ENCODE measurements around the gene SYT12.

SYT12 gene

DNA sequence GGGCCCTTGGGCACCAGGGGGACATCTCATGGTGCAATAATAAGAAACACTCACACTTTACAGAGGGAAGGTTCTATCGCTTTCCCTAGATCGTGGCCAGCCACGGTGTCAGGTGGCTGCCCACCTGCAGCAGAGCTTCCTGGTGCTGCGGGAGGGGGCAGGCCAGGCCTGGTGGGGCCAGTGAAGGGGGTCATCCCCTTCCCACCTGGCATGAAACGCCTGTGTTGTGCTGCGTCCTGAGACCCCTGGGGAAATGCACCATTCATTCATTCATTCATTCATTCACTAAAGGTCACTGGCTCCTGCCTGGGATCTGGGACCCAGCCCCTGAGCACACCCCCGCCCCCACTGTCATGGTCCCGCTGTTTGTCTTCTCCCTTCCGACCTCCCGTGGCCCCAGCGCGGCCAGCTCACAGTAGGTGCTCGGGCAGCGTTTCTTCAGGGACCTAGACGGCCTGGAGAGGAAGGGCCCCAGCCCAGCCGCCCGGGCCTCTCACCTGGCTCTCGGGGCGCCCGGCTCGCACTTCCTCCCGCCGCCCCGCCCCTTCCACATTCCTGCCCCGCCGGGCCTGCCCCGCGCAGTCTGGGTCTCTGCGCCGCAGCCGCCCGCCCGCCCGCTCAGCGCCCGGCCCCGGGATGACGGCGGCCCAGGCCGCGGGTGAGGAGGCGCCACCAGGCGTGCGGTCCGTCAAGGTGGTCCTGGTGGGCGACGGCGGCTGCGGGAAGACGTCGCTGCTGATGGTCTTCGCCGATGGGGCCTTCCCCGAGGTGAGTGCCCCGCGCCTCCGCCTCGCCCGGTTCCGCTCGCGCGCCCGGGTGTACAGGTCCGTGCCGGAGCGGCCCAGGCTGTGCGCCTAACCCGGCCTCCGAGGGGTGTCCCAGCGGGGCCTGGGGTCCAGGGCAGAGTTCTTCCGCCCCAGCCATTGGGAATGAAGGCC is 33.6 kb downstream of the SYT12 start, which contains the start of gene RHOD:
Gene RHOD (plus strand): TSS at position 581 of the 938 bp plus-strand sequence. CDS start 56 bp downstream, at position 637.
- peak; percentile 56 for DNase-seq

DNA sequence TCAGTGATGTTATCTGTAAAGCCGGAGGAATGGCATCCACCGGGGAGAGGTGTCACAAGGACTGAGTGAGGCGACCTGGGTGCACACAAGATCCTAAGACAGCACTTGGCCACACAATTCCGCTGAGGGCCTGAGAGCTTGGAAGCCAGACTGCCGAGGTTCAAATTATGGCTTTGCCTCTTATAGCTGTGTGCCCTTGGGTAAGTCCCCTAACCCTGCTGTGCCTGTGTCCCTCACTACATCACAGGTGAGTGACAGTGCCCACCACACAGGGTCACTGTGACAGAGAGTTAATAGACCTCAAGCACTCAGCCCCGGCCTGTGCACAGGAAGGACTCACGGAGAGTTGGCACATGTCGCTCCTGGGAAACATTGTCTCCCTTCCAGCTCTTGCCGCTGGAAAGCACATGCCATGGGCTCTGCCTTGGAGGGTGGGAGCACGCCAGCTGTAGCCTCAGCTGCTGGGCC is 34.3 kb downstream of the SYT12 start:
- DNase-seq, result no peak

DNA sequence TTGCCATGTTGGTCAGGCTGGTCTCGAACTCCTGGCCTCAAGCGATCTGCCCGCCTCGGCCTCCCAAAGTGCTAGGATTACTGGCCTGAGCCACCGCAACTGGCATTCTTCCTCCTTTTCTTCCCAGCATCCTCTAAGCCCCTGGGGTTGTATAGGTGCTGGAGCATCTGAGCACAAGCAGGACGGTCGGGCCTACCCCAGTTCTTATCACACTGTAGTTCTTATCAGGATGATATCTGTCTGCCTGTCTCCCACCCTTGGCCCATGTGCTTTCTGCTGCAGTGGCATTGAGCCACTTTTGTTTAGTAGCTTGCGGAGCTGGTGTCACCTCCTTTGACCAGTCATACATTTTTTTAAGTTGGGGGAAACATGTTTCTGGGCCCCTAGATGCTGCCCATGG is 35.6 kb downstream of the SYT12 start:
- DNase-seq, result no peak

DNA sequence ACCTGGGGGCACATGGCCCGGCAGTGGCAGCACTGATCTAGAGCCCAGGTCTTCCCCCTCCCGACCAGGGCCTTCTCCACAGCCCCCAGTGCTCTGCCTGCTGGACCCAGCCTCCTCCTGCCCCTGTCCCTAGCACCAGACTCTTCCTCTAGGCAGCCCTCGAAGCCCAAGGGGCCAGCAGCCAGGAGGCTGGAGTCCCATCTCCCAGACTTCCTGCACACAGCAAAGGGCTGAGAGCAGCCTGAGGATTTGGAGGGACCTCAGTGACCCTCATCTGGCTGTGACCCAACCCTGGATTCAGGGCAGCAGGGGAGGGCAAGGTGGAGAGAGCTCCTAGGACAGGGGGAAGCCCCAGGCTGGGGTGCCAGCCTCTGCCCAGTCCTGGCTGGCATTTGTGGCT is 36.7 kb downstream of the SYT12 start:
- no peak for DNase-seq

DNA sequence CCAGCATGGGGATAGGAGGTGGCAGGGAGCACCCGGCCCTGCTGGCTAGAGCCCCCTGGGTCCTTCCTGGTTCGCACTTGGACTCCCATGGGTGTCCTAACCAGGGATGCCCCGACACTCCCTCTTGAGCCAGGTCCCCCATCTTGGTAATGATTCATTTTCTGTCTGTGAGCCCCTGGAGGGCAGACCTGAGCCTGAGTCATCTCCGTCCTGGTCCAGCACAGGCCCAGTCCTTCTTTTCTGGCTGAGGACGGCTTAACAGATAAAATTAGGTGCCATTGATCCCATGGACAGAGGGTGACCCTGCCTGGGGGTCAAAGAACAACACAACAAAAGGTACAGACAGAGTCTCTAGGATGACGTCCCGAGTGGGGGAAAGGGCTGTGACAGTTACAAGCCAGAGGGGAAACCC is 37.2 kb downstream of the SYT12 start:
- no peak for DNase-seq

DNA sequence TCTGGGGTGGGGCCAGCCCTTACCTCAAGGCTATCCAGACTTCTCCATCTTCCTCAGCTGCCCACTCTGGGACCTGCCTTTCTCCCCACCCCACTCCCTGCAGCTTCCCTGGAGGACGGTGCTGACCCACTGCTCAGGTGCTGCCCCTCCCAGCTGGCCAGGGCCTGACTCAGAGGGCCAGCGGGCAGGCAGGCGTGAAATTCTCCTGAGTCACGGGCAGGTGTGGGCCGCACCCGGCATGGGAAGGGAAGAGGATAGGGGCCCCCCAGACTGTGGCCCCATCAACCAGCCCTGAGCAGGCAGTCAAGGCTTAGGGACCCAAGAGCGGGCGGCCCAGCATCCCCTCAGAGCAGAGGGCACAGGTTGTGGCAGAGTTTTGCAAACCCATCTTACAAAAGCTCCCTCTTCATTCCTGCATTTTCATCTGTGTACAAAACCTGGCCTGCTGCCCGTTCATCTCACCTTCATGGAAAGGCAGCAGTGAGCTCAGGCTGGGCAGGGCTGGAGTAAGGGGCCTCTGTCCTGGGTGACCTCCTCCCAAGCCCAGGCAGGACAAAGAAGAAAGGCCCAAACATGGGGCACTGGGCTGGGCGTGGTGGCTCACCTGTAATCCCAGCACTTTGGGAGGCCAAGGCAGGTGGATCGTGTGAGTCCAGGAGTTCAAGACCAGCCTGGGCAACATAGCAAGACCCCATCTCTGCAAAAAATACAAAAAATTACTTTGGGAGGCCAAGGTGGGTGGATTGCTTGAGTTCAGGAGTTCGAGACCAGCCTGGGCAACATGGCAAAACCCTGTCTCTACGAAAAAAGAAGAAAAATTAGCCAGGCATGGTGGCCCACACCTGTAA is 39.8 kb downstream of the SYT12 start:
- DNase-seq, result no peak

DNA sequence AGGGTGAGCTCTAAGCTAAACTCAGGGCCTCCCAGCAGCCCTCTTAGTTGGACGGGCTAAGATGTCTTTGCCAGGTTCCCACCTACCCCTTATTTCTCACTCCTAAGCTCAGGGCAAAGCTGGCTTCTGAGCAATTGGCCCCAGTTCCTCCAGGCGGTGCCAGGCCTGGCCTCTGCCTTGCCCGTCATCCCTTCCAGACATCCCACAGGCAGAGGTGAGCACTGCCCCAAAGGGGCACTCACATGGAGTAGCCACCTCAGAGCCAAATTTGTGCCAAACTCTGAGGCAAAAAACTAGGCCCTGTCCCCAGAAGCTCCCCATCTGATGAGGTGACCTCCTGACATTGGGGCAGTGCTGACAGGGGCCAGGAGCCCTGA is 43.4 kb downstream of the SYT12 start:
- no peak for DNase-seq

DNA sequence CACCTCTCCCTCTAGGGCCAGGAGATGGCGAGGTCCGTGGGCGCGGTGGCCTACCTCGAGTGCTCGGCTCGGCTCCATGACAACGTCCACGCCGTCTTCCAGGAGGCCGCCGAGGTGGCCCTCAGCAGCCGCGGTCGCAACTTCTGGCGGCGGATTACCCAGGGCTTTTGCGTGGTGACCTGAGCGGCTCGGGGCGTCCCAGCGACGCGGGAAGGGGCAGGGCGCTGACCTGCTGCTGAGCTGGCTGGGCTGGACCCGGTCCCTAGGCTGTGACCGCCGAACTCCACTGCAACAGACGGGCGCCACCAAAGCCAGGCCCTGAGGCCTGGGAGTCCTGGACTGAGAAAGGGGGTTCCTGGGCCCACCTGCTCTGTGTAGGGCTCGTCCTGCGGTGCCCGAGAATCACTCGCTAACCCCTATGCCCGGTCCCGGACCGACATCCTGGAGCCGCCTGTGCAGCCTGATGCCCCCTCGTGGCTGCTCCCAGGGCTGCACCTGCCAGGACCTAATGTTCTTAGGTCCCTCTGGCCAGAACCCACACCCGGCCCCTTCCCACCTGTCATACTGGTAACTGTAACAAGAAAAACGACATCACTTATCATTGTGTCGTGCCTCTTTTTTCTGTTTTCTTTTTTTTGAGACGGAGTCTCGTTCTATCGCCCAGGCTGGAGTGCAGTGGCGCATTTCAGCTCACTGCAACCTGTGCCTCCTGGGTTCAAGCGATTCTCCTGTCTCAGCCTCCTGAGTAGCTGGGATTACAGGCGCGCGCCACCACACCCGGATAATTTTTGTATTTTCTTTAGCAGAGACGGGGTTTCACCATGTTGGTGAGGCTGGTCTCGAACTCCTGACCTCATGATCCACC is 48.7 kb downstream of the SYT12 start:
- DNase-seq, result peak; percentile 81

DNA sequence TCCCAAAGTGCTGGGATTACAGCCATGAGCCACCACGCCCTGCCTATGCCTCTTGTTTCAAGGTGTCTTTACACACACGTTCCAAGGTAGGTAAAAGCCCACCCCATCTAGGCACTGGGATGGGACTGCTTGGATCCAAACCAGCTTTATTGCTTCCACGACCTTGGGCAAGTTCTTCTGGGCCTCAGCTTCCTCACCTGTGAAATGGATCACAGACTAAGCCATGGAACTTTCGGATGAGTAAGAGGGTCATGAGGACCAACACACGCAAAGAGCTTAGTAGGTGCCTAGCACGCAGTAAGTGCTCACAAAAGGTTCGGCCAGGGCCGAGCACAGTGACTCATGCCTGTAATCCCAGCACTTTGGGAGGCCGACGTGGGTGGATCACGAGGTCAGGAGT is 49.4 kb downstream of the SYT12 start:
- DNase-seq, result no peak

DNA sequence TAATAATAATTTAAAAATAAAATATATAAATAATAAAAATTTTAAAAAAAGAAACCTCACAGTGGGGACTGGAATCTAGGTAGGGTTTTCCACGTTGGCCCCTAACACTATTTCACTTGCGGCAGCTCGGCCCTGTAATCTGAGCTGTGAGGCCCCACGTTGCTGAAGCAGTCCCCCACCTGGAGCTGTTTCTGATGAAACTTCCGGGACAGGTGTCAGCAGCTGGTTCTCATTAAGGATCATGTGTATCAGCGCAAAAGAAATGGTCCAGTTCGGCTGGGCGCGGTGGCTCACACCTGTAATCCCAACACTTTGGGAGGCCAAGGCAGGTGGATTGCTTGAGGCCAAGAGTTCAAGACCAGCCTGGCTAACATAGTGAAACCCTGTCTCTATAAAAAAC is 51.0 kb downstream of the SYT12 start:
- DNase-seq, result no peak

DNA sequence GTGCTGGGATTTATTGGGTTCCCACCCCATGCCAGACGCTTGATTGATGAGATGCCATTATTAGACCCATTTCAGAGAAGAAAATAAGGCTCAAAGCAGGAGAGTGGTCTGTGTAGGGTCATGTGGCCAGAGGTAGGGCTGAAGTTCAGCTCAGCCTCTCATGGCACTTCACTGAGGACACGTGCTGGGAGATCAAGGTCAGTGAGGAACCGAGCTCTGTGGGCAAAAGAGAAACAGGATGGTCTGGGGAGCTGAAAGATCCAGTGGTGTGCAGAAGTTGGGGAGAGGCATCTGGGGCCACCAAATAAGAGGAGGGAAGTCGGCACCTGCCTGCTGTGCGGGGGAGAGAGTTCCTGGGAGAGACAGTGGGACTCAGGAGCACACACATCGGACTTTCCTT is 53.3 kb downstream of the SYT12 start:
- no peak for DNase-seq

DNA sequence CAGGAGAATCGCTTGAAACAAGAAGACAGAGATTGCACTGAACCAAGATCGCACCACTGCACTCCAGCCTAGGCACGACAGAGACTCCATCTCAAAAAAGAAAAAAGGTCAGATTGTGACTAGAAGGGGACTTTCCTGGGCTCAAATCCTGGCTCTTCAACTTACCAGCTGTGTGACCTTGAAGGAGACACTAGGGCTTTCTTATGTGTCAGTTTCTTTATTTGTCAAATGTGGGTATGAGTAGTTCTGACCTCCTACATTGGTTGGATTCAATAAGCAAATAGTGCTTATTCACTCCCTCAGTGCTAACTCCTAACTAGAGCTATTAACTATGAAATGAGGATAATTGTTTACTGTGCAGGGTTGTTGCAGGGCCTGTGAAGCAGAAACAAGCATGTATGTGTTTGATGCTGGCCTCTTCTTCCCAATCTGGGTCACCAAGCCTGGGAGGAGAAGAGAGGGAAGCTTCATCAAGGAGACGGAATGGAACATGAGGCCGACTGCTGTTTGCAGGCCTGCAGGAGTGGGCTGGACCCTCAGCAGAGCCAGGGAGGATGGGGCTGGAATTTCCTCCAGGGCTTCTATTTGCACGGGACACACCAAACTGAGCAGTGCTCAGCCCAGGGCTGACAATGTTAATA is 56.3 kb downstream of the SYT12 start:
- no peak for DNase-seq

DNA sequence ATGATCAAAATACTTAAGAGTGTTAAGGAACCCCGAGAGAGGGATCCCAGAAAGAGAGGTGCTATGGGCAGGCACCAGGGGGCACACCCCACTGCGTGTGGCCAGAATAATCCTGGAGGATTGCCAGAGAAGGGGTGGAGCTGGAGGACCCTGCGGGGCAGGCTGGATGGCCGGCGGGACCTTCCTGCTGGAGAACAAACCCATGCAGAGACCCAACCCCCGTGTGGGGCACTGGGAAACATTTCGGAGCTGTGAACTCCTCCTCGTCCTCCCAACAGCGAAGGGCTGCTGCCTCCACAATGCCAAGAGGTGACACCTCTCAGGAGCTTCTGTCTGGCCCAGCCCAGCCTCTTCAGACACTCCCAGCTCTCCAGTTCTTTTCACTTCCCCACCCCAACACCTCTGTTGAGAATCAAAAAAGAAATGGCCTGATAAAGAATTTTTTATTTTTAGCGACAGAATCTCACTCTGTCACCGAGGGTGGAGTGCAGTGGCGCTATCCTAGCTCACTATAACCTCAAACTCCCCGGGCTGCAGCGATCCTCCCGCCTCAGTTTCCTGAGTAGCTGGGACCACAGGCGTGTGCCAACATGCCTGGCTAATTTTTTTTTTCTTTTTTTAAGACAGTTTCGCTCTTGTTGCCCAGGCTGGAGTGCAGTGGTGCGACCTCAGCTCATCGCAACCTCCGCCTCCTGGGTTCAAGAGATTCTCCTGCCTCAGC is 59.3 kb downstream of the SYT12 start:
- DNase-seq, result no peak

DNA sequence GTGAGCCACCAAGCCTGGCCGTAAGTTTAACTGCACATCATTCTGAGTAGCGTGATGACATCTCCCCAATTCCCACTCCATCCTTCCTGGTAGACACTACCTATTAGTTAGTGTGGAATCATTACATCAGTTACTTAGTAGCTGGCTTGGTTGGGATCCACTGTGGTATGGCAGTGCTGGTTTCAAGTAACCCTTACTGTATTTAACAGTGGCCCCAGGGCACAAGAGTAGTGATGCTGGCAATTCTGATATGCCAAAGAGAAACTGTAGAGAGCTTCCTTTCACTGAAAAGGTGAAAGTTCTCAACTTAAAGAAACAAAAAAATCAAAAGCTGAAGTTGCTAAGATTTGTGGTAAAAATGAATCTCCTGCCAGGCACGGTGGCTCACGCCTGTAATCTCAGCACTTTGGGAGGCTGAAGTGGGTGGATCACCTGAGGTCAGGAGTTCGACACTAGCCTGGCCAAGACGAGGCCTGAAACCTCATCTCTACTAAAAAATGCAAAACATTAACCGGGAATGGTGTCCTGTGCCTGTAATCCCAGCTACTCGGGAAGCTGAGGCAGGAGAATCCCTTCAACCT is 60.9 kb downstream of the SYT12 start:
- DNase-seq, result no peak

DNA sequence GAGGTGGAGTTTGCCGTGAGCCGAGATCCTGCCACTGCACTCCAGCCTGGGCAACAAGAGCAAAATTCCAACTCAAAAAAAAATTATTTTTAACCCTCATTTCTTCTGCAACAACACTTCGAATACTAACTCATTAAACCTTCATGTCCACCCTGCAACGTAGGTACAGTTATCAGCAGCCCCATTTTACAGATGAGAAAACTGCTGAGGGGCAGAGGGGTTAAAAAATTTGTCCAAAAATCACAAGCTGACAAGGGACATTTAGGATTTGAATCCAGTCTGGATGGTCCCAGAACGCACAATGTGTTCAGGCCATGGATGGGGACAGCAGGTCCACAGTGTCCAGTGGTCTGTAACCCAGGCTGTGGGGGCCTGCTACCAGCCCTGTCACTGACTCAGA is 62.7 kb downstream of the SYT12 start:
- DNase-seq, result no peak

DNA sequence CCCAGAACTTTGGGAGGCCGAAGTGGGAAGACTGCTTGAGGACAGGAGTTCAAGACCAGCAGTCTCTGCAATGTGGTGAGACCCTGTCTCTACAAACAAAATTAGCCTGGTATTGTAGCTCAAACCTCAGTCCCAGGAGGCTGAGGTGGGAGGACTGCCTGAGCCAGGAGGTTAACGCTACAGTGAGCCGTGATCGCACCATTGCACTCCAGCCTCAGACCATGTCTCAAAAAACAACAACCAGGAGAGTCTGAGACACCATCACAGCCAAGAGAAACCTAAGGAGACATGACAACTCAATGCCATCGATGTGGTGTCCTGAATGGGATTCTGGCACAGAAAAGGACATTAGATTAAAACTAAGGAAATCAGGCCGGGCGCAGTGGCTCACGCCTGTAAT is 67.8 kb downstream of the SYT12 start:
- no peak for DNase-seq

DNA sequence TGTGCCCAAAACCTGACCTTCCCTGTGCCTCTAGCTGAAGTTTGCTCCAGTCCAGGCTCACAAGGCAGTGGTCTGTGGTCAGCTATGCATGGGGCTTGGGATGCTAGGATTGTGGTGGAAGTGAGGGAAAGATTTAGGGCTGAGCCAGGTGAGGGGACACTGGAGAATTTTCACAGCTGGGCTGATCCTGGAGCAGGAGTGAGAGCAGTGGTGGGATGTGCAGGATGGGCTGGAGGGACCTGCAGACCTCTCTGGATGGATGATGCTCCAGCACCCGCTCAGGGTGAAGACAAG is 72.2 kb downstream of the SYT12 start:
- DNase-seq, result no peak

DNA sequence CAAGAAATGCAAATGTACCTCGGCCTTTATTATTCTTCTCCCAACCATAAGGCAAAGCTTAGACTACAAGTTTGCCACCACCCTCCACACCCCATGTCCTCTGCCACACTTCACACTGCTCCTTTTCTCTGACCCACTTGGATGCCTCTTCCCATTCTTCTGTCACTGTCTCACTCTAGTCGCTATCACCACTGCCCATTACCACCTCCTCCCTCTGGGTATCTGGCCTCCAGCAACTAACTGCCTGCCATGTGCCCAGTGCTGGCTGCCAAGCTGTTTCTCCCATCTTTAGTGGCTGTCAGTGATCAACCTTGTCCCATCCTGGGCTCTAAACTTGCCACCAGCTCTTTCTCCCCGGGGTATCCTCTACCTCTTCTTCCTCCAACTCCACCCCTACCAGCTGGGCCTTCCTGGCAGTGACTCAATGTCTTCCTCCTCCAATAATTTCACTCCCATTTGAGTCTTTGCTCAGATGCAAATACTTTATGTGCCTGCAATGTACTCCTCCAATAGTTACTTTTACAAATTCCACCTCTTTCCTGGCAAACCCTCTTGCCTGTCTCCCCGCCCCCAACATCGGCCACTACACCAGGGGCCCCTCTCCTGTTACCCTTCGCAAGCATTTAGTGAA is 76.0 kb downstream of the SYT12 start:
- no peak for DNase-seq

DNA sequence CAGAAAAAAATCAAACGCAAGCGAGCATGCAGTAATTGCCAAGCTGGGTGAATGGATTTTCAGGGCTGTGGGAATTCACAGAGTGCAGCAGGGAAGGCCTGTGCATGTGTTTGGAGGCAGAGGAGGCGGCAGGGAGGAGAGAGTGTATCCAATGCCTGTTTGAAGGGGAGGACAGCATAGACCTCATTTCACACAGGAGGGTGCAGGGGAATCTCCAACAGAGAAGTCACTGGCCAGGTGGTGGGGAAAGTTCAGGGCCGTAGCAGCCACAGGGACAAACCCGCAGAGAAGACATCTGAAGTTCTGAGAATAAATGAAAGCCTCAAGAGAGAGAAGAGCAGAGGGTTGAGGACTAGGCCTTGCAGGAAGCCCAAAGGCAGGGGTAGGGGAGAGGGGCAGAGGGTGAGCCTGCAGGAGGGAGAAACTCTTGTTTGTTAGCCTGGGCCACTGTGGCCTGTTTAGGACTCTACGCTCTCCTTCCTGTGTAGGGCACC is 76.9 kb downstream of the SYT12 start:
- DNase-seq, result no peak
